SK-N-SH (cell line): ENCODE results near the gene TFAP2B. TPM values are rescaled to one million over a fixed set of nuclear protein-coding genes. Genes with fewer than 3 reads are reported as not detected.

Source experiments
- CTCF ChIA-PET: fragments of 300-600, 350-600 bp; formaldehyde crosslinking; extraction: SDS; loops from one replicate; lab custom pipeline; 2021; lab: Yijun Ruan, JAX
- POLR2A ChIA-PET: fragments of 350-600 bp; sonication (Branson Sonifier 250); formaldehyde crosslinking; extraction: SDS; loops from one replicate; lab custom pipeline; 2020; ENCODE audit warnings: antibody characterized with exemption, inconsistent platforms; lab: Yijun Ruan, JAX
- DNase-seq: peaks from one replicate; pipeline ENCODE4 v3.0.0; 2012
- H2AFZ ChIP-seq: fragments of 200-600 bp; sonication (generic); 2 replicates; pipeline ENCODE4 v1.8.1; 2016; ENCODE audit warnings: antibody characterized with exemption, mild to moderate bottlenecking, low read depth
- H3F3A ChIP-seq: fragments of 200-600 bp; sonication (generic); replicated peaks from 2 replicates; pipeline ENCODE3; 2016; ENCODE audit warnings: antibody characterized with exemption, mild to moderate bottlenecking; ENCODE audit not compliant: insufficient read depth
- H3K27ac ChIP-seq, 2 experiments: fragments of 200-500 bp in 1 of 2; fragments of 200-600 bp in 1 of 2; sonication (Bioruptor generic) in 1 of 2; sonication (generic), shearing (Covaris generic) in 1 of 2; 2 replicates each; pipeline versions ENCODE4 v1.5.1 to v1.6.1; 2014 to 2016; ENCODE audit warnings: low read depth in 2 of 2, inconsistent platforms in 1 of 2, low read length in 1 of 2, mild to moderate bottlenecking in 1 of 2, mixed read lengths in 1 of 2
- H3K27me3 ChIP-seq: fragments of 200-600 bp; sonication (generic), shearing (Covaris generic); 2 replicates; pipeline ENCODE4 v1.6.1; 2016; ENCODE audit warnings: mixed run types; ENCODE audit not compliant: insufficient read depth
- H3K36me3 ChIP-seq, 2 experiments: fragments of 200-500 bp in 1 of 2; fragments of 200-600 bp in 1 of 2; sonication (Bioruptor generic) in 1 of 2; sonication (generic) in 1 of 2; replicated peaks in 1 of 2; 2 replicates each; pipeline versions ENCODE3 to v1.5.1; 2014 to 2016; ENCODE audit warnings: low read length in 1 of 2, mild to moderate bottlenecking in 1 of 2; ENCODE audit not compliant: insufficient read depth in 2 of 2, control insufficient read depth in 1 of 2
- H3K4me1 ChIP-seq, 2 experiments: fragments of 200-500 bp in 1 of 2; fragments of 200-600 bp in 1 of 2; sonication (Bioruptor generic) in 1 of 2; sonication (generic), shearing (Covaris generic) in 1 of 2; 2 replicates each; pipeline versions ENCODE4 v1.5.1 to v1.6.1; 2014 to 2016; ENCODE audit warnings: low read depth in 1 of 2, low read length in 1 of 2, mixed run types in 1 of 2; ENCODE audit not compliant: insufficient read depth in 2 of 2, control insufficient read depth in 1 of 2
- H3K4me2 ChIP-seq: fragments of 200-600 bp; sonication (generic), shearing (Covaris generic); 2 replicates; pipeline ENCODE4 v1.6.1; 2017; ENCODE audit warnings: mixed run types
- H3K4me3 ChIP-seq, 2 experiments: fragments of 200-500 bp in 1 of 2; fragments of 200-600 bp in 1 of 2; sonication (Bioruptor generic) in 1 of 2; sonication (generic), shearing (Covaris generic) in 1 of 2; 2 replicates each; pipeline versions ENCODE4 v1.5.1 to v1.8.1; 2014 to 2016; ENCODE audit warnings: low read depth in 2 of 2, inconsistent platforms in 1 of 2, low read length in 1 of 2, mild to moderate bottlenecking in 1 of 2, mixed read lengths in 1 of 2, moderate library complexity in 1 of 2
- H3K79me2 ChIP-seq: fragments of 200-600 bp; sonication (generic); 2 replicates; pipeline ENCODE4 v1.8.1; 2017; ENCODE audit warnings: mild to moderate bottlenecking; ENCODE audit not compliant: insufficient read depth
- H3K9ac ChIP-seq: fragments of 200-600 bp; sonication (generic); 2 replicates; pipeline ENCODE4 v1.6.1; 2017; ENCODE audit warnings: mixed run types
- H3K9me2 ChIP-seq: fragments of 200-600 bp; sonication (generic); 2 replicates; pipeline ENCODE4 v1.6.1; 2017; ENCODE audit warnings: mixed run types
- H3K9me3 ChIP-seq: fragments of 200-600 bp; sonication (generic); 2 replicates; pipeline ENCODE4 v1.6.1; 2017; ENCODE audit warnings: mixed run types, mild to moderate bottlenecking, moderate library complexity
- H4K20me1 ChIP-seq: fragments of 200-600 bp; sonication (generic); 2 replicates; pipeline ENCODE4 v1.6.1; 2017; ENCODE audit warnings: mild to moderate bottlenecking, mixed run types; ENCODE audit not compliant: insufficient read depth
- ELF1 ChIP-seq: IDR thresholded peaks from 2 replicates; pipeline ENCODE4 v1.4.0; 2012
- GATA2 ChIP-seq: sonication (generic); formaldehyde crosslinking; IDR thresholded peaks from 2 replicates; pipeline ENCODE4 v1.5.0; 2020; ENCODE audit warnings: mild to moderate bottlenecking, missing genetic modification reagents
- JUND ChIP-seq: IDR thresholded peaks from 2 replicates; pipeline ENCODE4 v1.4.0; 2012
- MAX ChIP-seq: IDR thresholded peaks from 2 replicates; pipeline ENCODE4 v1.4.0; 2012; ENCODE audit warnings: low read depth
- MXI1 ChIP-seq: IDR thresholded peaks from 2 replicates; pipeline ENCODE4 v1.6.1; 2012; ENCODE audit warnings: mild to moderate bottlenecking, low read depth, low read length, improper control_type of control experiment
- RAD21 ChIP-seq: IDR thresholded peaks from 2 replicates; pipeline ENCODE4 v1.6.1; 2012; ENCODE audit warnings: mild to moderate bottlenecking, low read length
- RCOR1 ChIP-seq: fragments of 150-350 bp; IDR thresholded peaks from 2 replicates; pipeline ENCODE4 v1.6.1; 2017; ENCODE audit warnings: antibody characterized with exemption, low read length
- TAF1 ChIP-seq: IDR thresholded peaks from 2 replicates; pipeline ENCODE4 v1.6.1; 2012; ENCODE audit warnings: low read depth, mild to moderate bottlenecking, low read length, moderate library complexity, borderline replicate concordance
- WGBS: methylation state at CpG from one replicate; pipeline ENCODE4 v1.1.6; 2017; ENCODE audit warnings: low lambda C conversion rate; 5-methylcytosine and 5-hydroxymethylcytosine counted together
- polyA plus RNA-seq, 3 experiments: library from polyadenylated mRNA; depleted of rRNA; stranded (reverse); fragments of >200 nt; gene quantifications; 2 replicates each; pipeline ENCODE4 v1.2.3, GENCODE V29; 2012

The TFAP2B gene
- polyA plus RNA-seq, 1 of the 3 experiments (the other 2 are of a cell fraction): 1.1 TPM

- H3K27me3 ChIP-seq: peaks cover 93% of the 10 kb centered on the region
- TF ChIP-seq MXI1 (peak; percentile 57; the same call in 1 of the 2 replicates), RAD21 (no peak), RCOR1 (no peak)
- 2% methylated on average over 6 of the region's 6 CpGs for WGBS
- no peaks in the 10 kb centered on the region; the same call in 1 of the 2 replicates for H4K20me1 ChIP-seq
- no peak overlapping the region for H2AFZ ChIP-seq
- peaks cover 0 to 6% of the 10 kb centered on the region in 2 experiments; a peak in 1 of 4 replicates for H3K4me1 ChIP-seq
- DNase-seq: no peak
- peak overlapping the region in 1 of 2 experiments; percentile 47; a peak in 2 of 4 replicates for H3K4me3 ChIP-seq
- H3K9me2 ChIP-seq: no peaks in the 10 kb centered on the region
- CTCF ChIA-PET: interaction anchor here (0.6 to 1.3 kb wide), 4 partner anchors 18 to 1198 kb away, joined by 3 to 4 read pairs (median 3); no protein-coding TSS in a partner anchor
- H3K4me2 ChIP-seq: no peak overlapping the region
- no peak overlapping the region for H3K9ac ChIP-seq
- no peaks in the 10 kb centered on the region for H3F3A ChIP-seq
- no peaks in the 10 kb centered on the region for H3K79me2 ChIP-seq
- POLR2A ChIA-PET: interaction anchor here (0.5 to 6.6 kb wide), 13 partner anchors 9 to 1188 kb away, joined by 3 to 57 read pairs (median 3); no protein-coding TSS in a partner anchor
- H3K27ac ChIP-seq: peak overlapping the region in 1 of 2 experiments; percentile 99; a peak in 2 of 4 replicates
- H3K9me3 ChIP-seq: no peaks in the 10 kb centered on the region
- H3K36me3 ChIP-seq: peaks cover 0 to 8% of the 10 kb centered on the region in 2 experiments
Observed at GRCh38 chr6:50822078-50822476, 3.4 kb downstream of the TFAP2B start.

DNA sequence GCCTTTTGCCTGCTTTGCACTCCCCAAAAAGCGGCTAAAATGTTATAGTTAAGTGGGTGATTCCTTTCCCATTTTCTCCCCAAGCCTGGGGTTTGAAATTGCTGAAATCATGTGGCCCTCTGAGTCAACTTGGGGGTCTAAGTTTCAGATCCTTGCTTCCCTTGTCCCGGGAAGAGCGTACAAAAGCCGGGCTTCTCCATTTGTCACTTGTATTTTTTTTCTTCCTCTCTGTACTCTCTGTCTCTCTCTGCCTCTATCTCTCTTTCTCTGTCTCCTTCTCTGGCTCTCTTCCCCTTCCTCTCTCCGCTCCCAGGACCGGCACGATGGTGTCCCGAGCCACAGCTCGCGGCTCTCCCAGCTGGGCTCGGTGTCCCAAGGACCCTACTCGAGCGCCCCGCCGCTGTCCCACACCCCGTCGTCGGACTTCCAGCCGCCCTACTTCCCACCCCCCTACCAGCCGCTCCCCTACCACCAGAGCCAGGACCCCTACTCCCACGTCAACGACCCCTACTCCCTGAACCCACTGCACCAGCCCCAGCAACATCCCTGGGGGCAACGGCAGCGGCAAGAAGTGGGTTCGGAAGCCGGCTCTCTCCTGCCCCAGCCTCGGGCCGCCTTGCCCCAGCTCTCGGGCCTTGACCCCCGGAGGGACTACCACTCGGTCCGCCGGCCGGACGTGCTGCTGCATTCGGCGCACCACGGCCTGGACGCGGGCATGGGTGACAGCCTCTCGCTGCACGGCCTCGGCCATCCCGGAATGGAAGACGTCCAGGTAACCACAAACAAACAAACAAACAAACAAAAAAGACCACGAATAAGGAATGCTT is 4.6 kb downstream of the TFAP2B start:
- Histone ChIP-seq H3K9me3 (no peaks in the 10 kb centered on the region), H3K79me2 (no peaks in the 10 kb centered on the region), H3K4me1 (peaks cover 0 to 14% of the 10 kb centered on the region in 2 experiments; a peak in 2 of 4 replicates), H3K27ac (peak overlapping the region in 1 of 2 experiments; percentile 99; a peak in 2 of 4 replicates), H2AFZ (no peak overlapping the region), H4K20me1 (no peaks in the 10 kb centered on the region), H3K4me3 (peak overlapping the region in 1 of 2 experiments; percentile 47; a peak in 3 of 4 replicates), H3K9me2 (no peaks in the 10 kb centered on the region), H3K27me3 (peaks cover 82% of the 10 kb centered on the region), H3K4me2 (no peak overlapping the region), H3K36me3 (peaks cover 0 to 15% of the 10 kb centered on the region in 2 experiments), H3F3A (no peaks in the 10 kb centered on the region), H3K9ac (no peak overlapping the region)
- TF ChIP-seq JUND (no peak), TAF1 (no peak), MAX (no peak), GATA2 (no peak)
- no peak for DNase-seq
- CTCF ChIA-PET: interaction anchor here (0.6 to 1.4 kb wide), 6 partner anchors 9 to 1197 kb away, joined by 3 to 5 read pairs (median 4); no protein-coding TSS in a partner anchor
- WGBS: 2% methylated on average over 29 of the region's 46 CpGs
- POLR2A ChIA-PET: interaction anchor here (1.0 to 6.6 kb wide), 3 partner anchors 8 to 1152 kb away, joined by 4 to 57 read pairs (median 6); no protein-coding TSS in a partner anchor

DNA sequence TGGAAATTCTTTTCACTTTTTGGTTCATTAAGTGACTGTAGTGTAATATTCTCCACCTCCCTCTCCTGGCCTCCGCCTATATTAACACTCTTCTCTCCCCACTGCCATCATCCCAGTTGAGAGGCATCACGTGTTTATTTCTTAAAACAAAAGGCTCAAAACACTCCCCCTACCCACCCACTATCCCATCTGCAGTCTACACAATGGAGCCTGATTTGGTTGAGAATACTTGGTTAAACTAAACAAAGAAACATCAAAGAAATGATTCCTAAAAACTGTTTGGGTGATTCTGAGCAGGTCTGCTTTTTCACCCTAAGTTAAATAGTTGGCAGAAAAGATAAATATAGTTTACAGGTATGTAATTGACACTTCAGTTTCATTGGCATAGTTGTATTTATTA is 5.9 kb downstream of the TFAP2B start:
- Histone ChIP-seq H4K20me1 (no peaks in the 10 kb centered on the region), H3F3A (no peaks in the 10 kb centered on the region), H3K9me3 (no peaks in the 10 kb centered on the region), H3K4me2 (no peak overlapping the region), H3K4me1 (peaks cover 0 to 19% of the 10 kb centered on the region in 2 experiments; a peak in 2 of 4 replicates), H3K9me2 (no peaks in the 10 kb centered on the region), H3K36me3 (peaks cover 0 to 26% of the 10 kb centered on the region in 2 experiments), H3K9ac (no peak overlapping the region), H3K4me3 (peak overlapping the region in 1 of 2 experiments; percentile 47; a peak in 2 of 4 replicates), H3K79me2 (no peaks in the 10 kb centered on the region), H3K27ac (peak overlapping the region in 1 of 2 experiments; percentile 99; a peak in 2 of 4 replicates), H3K27me3 (peaks cover 72% of the 10 kb centered on the region), H2AFZ (no peak overlapping the region)
- no peak for DNase-seq
- 16% methylated on average over 2 of the region's 2 CpGs for WGBS
- ChIA-PET CTCF (interaction anchor here (1.0 to 1.4 kb wide), 5 partner anchors 10 to 1196 kb away, joined by 3 to 5 read pairs (median 4); no protein-coding TSS in a partner anchor), POLR2A (interaction anchor here (0.8 to 6.6 kb wide), 2 partner anchors 7 to 854 kb away, joined by 3 to 57 read pairs; no protein-coding TSS in a partner anchor)
- TF ChIP-seq ELF1: no peak
- peak; percentile 51; the same call in 1 of the 2 replicates for TF ChIP-seq MXI1
